Measurements from ENCODE around the gene TMEM170A.
"Not testable (repeated sequence)": the region's sequence is repeated elsewhere in the genome, so short reads cannot be mapped to it uniquely, and the experiment has no call there.

Gene TMEM170A

DNA sequence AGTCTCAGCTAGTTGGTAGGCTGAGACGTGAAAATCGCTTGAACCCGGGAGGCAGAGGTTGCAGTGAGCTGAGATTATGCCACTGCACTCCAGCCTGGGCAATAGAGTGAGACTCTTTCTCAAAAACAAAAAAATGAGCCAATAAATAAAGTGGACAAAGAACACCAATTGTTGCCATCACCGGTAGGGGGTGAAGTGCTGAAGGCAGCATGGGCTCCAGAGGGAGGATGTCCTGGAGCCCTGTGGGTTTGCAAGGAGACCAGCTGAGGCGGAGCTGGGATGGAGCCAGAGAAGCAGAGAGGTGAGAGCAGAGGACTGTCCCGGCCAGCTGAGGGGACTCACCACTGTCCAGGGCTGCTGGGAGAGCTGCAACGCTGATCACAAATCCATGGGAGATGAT lies 17.0 kb upstream of the TMEM170A start:
- DNase-seq (ENCODE audit: low read depth in 2 of 2), result no peak

DNA sequence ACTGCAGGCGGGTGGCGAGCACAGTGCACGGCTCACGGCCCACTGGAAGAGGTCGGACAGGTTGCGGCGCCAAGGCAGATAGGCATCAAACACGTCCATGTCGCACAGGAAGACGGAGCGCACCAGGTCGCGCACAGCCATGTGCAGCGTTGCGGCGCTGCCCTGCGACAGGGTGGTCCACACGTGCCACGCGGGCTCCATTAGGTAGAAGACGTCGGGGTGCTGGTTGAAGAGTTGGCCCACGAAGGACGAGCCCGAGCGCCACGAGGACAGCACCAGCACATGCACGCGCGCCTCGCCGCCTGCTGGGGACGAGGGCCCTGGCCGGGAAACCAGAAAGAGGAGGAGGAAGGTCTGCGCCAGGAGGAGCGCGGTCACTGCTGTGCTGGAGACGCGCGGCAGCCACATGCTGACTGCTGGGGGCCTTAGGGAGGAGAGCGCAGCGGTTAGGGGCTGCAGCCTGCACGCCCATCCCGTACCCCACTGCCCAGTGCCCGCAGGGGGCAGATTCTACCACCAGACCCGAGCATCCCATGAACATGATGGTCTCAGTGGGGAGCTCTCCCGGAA lies 15.0 kb upstream of the TMEM170A start:
- DNase-seq (ENCODE audit: low read depth in 2 of 2), result no peak

DNA sequence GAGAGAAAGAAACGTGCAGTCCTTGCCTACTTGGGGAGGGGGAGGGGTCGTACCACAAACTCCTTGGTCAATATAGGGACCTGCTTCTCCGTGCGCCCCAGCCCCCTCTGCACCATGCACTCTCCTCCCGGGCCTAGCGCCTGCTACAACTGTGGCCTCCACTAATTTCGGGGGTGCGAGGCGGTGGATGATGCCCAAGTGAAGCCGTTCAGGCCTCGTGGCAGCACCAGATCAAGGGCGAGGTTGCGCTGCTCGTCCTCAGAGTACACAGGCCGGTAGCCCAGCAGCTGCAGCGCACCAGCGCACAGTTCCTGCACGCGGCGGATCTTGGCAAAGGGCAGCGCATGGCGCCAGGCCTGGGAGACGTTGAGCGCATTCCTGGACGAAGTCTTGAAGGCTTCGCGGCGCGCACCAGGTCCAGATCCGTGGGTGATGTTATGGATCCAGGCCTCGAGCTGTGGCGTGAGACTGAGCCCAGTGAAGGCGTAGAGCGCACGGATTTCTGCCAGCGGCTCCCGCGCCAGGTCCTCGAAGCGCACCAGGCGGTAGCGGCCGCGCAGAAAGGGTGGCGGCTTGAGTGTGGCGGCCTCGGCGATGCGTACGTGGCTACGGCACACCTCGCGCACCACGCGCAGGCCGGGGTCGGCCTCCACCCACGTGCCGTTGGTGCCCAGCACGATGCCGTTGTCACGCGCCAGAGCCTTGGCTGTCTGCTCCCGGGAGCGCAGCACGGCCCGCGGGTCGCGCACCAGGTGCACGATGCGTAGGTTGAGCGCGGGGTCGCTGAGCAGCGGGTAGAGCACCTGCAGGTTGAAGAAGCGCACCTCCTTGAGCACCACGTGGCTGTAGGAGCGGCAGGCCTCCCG lies 14.2 kb upstream of the TMEM170A start:
- no peak for DNase-seq (ENCODE audit: low read depth in 2 of 2)

DNA sequence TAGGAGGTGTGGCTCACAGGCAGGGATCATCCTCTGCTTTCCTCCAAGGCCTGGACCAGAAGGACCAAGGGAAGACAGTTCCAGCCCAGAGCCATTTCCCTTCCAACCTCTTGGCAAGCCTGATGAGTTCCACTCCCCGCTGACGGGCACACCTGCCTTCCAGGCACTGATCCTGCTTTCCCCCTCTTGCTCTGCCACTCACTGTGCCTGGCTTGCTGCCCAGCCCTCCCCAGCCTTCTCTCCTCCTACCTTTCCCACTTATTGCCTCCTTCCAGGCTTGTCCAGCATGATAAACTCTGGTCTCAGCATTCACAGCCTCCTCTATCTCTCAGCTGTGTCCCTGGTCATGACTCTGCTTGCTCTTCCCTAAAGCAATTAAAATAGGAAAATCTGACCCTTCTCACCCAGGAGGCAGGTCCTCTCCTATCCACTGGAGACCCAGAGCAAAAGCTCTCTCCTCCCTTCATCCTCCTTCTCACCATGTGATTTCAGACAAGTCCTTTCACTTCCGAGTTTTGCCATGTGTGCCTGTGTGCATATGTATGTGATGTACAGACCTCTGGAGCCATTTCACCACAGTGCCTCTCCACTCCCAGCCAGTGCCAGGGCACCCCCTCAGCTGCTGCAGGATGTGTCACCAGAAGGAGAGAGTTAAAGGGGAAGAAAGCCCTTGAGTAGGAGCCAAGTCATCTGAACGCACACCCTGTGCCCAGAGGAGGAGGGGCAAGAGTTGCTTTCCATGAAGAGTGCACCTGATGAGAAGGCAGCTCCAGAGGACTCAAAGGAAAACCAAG lies 13.4 kb upstream of the TMEM170A start:
- no peak for DNase-seq (ENCODE audit: low read depth in 2 of 2)

DNA sequence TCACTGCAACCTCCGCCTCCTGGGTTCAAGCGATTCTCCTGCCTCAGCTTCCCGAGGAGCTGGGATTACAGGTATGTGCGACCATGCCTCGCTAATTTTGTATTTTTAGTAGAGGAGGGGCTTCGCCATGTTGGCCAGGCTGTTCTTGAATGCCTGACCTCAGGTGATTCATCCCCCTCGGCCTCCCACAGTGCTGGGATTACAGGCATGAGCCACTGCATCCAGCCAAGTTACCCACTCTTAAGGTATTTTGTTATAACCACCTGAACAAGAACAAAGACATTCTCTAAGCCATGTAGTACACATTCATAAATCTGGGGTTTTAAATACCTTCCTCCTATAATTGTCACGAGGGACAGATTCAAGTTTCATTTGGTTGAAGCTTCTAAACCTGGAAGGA lies 12.3 kb upstream of the TMEM170A start:
- no peak for DNase-seq (ENCODE audit: low read depth in 2 of 2)

DNA sequence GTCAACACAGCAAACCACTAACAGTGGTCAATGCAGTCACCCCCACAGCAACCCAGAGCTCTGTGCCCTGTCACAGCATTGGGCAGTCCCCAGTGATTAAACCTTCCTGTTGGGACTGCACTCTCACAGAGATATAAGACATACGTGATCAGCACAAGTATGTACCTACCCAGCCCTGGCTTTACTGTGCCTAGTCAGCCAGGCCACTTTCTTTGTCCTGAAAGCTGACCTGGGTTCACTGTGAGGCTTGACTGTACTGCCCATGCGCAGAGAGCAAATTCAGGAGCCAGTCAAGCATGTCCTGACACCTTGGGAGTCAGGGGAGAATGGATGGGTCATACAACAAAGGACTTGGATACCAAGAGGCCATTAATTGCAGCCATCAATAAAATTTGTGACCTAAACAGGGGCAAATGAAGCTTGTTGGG lies 10.9 kb upstream of the TMEM170A start:
- no peak for DNase-seq (ENCODE audit: low read depth in 2 of 2)

DNA sequence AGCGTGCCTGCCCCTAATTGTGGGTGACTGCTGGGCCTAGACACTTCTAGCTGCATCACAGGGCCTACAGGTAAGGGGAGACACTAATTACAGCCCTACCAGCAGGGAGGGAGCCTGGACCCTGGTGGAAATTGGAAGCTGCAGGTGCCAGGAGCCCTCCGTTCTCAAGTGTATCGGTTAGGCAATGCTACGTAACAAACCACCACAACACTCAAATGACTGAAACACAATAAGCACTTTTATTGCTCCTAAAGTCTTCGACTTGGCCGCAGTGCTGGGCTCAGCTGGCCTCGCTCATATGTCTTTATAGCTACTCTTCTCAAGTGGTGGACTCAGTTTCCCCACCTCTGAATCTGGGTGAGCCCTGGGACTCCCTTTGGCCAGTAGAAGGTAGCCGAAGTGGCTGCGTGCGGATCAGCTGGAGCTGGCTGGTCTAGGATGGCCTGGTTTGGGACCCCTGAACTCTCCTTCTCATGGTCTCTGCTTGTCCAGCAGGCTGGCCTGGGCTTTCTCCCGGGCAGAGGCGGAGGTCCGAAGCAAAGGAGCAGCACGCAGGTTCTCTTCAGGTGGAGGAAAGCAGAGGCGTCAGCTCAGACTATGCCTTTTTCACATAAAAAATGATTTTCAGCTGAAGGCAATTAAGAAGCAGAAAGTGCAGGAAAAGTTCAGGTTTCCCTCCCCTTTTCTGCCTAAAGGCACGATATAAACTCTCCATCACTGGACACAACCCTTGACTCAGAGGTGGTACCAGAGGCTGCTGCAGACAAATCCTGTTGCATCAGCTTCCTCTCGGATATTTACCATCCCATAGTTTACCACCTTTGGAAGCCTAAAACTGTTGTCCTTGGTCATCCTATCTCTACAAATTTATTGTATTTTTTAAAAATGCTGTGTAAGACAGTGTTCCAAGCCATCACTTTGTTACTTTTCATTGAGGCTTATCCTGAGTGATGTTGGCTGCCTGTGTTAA lies 8.7 kb upstream of the TMEM170A start:
- DNase-seq (ENCODE audit: low read depth in 2 of 2), result no peak

DNA sequence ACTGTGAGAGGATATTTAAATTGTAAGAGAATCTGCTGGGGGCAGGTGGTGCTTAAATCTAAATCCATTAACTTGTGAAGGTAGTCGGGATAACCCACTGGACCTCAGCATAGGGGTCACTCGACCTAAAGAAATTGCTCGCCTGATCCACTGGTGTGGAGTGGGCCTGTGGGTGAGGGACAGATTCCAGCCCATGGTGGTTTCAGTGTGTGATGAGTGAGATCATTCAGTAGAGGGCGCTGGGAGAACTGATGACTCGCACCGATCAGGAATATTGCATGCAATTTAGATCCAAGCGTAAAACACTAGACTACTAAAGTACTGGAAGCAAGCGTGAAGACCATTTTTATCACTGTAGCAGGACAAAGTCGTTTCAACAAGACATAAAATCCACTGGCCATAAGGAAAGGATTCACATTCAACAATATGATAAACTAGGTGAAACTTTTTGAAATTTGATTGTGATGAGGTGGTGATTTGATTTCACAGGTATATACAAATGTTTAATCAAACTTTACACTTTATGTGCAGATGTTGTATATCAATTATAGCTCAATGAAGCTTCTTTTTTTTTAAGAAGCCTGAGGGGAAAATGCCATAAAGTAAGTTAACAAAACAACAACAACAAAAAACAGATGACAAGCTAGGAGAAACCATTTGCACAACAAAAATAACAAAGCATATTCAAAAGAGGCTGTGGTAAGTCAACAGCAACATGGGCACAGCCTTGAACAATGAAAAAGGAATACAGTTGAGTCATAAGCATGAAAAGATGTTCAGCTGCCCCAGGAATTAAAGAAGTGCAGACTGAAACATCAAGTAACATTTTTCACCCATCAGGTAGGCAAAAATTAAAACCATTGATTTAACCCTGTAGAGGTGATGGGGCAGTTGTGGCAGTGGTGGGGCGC lies 7.5 kb upstream of the TMEM170A start:
- peak in 1 of 2 donors; percentile 10 for DNase-seq (ENCODE audit: low read depth in 2 of 2)

DNA sequence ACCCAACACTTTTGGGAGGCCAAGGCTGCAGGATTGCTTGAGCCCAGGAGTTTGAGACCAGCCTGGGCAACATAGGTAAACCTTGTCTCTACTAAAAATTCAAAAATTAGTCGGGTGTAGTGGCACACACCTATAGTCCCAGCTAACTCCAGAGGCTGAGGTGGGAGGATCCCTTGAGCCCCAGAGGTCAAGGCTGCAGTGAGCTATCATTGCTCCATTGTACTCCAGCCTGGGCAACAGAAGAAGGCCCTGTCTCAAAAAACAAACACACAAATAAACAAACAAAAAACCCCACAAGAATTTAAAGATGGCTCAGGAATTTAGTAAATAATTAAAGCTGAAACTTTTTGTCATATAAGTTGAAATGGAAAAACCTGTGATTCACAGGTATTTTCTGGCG lies 2.3 kb upstream of the TMEM170A start:
- DNase-seq (ENCODE audit: low read depth in 2 of 2), result no peak

DNA sequence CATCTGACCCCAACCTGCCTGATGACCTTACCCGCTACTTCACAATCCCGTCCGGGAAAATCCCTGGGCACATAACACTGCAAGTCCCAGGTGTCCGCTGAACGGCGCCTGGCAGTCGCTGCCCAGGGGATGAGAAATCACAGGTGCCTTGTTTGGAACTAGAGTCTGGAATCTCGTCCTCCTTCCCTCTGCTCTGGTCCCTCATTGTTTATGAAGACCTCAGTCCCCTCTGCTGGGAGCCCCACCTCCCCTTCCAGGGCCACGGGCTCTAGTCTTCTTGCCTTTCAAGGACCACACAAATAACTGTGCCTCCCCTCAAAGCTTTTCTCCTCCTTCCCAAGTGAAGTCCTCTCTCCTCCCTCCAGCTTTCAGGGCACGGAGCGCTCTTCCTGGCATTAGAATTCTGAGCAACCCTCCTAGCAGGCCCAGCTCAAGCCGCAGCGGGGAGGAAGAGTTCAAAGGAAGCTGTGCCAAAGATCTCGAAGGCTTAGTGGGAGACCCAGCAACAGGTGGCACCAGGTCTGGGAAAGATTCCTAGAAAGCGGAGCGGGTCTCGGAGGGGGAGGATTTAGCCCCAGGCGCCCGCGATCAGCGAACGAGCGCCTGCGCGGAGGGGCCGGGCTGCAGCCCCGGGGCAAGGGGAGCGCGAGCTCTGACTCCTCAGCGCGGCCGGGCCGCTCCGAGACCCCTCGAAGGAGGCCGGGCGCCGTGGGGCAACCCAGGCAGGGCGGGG lies 934 bp downstream of the TMEM170A start:
- DNase-seq (ENCODE audit: low read depth in 2 of 2), result peak in 1 of 2 donors; percentile 9

DNA sequence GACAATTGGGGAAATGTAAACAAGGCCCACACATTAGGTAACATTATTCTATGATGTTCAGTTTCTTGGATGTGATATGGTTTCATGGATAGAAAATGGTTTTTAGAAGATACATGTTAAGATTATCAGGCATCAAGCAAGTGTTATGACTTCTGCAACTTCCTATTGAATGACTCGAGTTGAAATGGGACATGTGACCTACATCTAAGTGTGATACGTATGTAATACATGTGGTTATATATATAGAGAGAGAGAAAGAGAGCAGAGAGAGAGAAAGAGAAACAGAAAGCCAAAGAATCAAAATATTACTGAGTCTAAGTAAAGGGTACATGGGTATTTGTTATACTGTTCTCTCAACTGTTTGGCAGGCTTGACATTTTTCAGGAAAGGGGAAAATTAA lies 1.7 kb downstream of the TMEM170A start:
- DNase-seq (ENCODE audit: low read depth in 2 of 2), result no peak

DNA sequence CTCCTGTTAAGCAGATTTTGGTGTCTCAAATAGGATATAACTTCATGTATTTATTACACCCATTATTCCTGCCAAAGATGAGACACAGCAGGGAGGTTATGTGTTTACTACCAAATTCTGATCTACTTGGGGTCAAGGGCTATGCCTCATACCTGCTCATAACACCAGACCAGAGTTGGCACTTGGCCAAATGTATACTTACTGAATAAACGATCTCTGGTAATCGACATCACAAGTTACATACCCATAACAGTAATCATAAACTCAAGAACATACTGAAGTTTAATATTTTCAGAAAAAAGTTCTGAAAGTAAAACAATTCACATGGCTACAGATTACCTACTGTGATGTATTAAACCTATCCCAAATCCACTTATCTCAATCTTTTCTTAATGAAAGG lies 2.9 kb downstream of the TMEM170A start:
- no peak for DNase-seq (ENCODE audit: low read depth in 2 of 2)

DNA sequence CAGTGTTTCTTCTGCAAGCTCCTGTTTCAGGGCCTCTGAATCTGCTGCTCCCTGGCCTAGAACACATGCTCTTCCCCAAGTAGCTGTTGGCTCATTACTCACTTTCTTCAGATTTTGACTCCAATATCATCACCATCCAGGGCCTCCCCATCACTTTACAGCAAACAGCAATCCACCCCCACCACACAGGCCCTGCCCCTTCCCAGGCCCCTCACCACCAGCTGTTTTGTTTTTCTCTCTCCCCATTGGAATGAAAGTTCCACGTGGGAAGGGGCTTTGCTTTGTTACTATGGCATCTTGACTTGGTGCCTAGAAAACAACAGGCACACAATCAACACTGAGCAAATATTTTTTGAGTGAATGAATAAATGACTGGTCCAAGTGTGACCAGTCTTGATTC lies 4.0 kb downstream of the TMEM170A start:
- no peak for DNase-seq (ENCODE audit: low read depth in 2 of 2)

DNA sequence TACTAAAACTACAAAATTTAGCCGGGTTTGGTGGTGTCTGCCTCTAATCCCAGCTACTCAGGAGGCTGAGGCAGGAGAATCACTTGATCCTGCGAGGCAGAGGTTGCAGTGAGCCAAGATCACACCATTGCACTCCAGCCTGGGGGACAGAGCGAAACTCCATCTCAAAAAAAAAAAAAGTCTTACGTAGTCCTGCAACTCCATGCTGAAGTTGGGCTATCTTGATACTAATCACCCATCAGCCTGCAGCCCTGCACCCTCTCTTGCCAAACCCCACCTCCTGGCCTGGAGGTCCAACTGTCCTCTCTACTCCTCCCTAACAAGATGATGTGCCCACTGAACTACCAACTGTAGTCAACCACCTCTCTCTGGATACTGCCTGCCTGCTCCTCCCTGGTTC lies 4.8 kb downstream of the TMEM170A start:
- no peak for DNase-seq (ENCODE audit: low read depth in 2 of 2)

DNA sequence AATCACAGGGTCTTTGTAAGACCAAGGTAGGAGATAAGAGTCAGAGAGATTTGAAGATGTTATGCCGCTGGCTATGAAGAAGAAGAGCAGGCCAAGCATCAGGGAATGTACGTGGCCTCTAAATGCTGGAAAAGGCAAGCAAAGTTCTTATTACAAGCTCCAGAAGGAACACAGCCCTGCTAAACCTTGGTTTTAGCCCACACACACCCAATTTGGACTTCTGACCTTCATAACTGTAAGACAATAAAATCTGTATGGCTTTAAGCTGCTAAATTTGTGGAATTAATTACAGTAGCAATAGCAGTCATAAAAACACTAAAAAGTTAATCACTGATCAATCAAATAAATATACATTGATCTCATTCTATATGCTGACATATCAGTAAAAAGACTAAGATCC lies 6.0 kb downstream of the TMEM170A start:
- DNase-seq (ENCODE audit: low read depth in 2 of 2), result no peak

DNA sequence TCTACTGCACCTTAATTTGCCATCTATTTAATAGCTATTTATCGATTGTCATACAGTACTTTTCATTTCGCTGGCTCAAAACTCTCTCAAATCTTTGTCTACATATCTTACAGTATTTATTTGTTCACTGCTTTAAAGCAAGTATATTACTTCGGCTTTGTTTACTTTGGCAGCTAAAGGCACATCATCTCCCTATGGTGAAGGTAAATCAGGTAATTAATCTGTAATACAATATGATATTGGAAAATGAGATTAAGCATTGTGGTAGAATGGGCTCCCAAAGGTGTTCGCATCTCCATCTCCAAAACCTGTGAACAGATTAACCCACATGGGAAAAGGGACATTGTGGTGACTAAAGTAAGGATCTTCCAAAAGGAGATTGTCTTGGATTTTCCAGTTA lies 6.5 kb downstream of the TMEM170A start:
- DNase-seq (ENCODE audit: low read depth in 2 of 2), result no peak

DNA sequence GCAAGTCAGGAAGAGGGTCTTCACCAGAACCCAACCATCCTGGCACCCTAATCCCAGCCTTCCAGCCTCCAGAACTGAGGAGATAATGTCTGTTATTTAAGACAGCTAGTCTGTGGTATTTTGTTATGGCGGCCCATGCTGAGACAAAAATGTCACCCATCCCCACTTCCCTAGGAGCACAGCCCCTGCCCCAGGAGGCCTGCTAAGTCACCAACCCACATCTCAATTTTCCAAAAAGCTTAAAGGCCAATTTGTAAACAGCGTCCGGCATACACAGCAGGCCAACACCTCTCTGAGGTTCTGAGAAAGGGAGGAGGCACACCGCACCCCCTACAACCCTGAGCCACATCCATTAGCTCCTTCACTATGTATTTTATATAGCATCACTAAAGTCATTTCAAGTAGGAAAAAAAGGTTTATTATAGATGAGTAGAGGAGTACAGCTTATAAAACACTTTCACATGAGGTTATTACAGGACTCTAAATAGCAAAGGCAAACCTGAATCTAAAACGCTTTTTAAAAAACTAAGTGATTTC lies 6.9 kb downstream of the TMEM170A start:
- DNase-seq (ENCODE audit: low read depth in 2 of 2), result no peak

DNA sequence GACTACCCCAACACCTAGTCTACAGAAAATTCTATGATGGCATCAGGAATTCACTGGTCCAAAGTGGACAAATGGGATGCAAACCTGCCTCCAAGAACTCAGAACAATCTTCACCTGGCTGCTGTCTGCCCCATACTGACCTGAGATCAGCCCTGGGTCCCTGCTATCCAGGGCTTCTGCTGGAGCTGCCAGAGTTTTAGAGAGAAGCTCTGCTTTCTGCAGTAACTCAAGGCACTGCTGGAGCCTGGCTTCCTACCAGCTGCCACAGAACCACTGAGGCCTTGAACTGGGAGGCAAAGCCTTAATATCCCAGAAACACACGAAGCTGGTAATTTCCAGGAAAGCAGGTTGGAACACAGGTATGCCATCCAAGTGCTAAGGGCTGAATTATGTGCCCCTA lies 7.5 kb downstream of the TMEM170A start:
- DNase-seq (ENCODE audit: low read depth in 2 of 2), result no peak

DNA sequence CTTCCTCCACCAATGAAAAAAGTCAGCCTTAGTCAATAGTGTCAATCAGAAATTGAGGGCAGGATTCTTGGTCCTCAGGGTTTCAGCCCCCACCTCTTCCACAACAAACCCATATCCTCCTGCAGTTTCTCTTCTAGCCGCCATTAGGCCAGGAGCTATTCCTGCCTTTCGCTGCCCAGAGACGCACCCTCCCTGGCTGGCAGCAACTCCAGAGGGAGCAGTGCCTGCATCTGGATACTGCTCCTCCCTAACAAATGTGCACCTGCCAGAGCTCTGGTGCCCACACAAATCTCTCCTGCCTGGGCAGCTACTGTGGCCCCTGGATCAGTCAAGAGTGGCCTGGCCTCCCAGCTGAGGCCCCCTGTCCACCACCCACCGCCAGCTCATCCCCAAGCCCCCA lies 8.0 kb downstream of the TMEM170A start:
- DNase-seq (ENCODE audit: low read depth in 2 of 2), result not testable (repeated sequence)

DNA sequence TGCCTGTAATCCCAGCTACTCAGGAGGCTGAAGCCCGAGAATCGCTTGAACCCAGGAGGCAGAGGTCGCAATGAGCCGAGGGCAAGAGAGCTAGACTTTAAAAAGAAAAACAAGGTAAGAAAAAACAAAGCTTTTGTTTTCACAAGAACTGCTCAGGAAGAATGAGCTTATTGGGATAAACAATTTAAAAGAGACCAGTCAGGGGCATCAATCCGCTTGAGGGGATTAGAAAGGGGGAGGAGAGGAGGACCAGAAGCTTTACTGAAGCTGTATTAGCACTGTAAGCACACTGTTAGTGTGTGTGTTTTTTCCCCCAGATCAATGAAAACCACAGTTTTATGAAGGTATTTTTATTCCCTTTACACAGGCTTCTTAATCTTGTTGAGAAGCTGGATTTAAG lies 8.8 kb downstream of the TMEM170A start:
- DNase-seq (ENCODE audit: low read depth in 2 of 2), result no peak

Data from stimulated activated CD8-positive, alpha-beta memory T cell treated with anti-CD3 and anti-CD28 coated beads, Interleukin-15, amount 100 ng/mL, for 4 hours (primary cell).